Skeletal muscle cell (primary cell): Measurements from ENCODE around the gene RSAD2.
A peak's percentile ranks its signal among the peaks of the same experiment; 100 is the strongest.
"Not testable (repeated sequence)": the region's sequence is repeated elsewhere in the genome, so short reads cannot be mapped to it uniquely, and the experiment has no call there.

Experiments used
- DNase-seq: peaks from one replicate; pipeline ENCODE4 v3.0.0-alpha.2; 2010; ENCODE audit warnings: low read depth
- H3K4me3 ChIP-seq: 2 replicates; pipeline ENCODE4 v1.5.1; 2011; ENCODE audit warnings: low read depth, mild to moderate bottlenecking, control low read depth, low read length, moderate library complexity

The RSAD2 gene

GRCh38 chr2:6877402-6878304 lies at the start of gene RSAD2:
Gene RSAD2, plus strand, starts transcription at chr2:6877777. Its CDS starts 24 bp downstream, at chr2:6877801.
- H3K4me3 ChIP-seq = peak within 1 kb of the TSS; percentile 17
- no peak for DNase-seq

DNA sequence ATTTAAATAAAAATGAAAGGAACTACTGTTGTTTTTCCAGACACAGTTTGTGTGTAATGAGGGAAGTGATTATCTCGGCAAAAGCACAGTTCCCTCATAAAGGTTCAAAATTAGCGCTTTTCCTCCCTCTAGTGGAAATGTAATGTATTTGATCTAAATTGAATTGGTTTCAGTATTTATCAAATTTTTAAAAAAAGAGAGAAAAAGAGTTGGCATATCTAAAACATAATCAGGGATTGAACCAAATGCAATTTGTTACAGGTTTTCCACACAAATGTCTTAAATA lies 49.3 kb upstream of the RSAD2 start:
- no peak overlapping the region for H3K4me3 ChIP-seq
- DNase-seq = no peak

GRCh38 chr2:6831229-6831628 lies 46.3 kb upstream of the RSAD2 start:
- H3K4me3 ChIP-seq = no peak overlapping the region
- DNase-seq = no peak

DNA sequence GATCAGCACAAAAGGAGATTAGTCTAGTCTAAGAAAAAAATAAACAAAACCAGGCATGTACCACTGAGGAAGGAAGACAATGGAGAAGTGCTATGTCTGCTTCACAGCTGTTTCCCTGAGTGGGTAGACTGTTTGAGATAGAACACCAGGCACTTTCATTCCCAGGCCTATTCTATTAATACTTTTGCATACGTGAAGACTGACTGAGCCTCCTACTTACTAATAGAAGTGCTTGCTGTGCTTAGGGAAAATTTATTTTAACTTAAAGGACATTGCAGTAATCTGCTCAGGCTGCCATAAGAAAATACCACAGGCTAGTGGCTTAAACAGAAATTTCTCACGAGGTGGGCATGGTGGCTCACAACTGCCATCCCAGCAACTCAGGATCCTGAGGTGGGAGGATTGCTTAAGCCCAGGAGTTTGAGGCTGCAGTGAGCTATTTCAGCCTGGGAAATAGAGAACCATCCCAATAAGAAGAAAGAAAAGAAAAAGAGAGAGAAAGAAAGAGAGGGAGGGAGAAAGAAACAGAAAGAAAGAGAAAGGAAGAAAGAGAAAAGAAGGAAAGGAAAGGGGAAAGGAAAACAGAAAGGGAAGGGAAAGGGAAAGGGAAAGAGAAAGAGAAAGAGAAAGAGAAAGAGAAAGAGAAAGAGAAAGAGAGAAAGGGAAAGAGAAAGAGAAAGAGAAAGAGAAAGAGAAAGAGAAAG lies 44.8 kb upstream of the RSAD2 start:
- H3K4me3 ChIP-seq = no peak overlapping the region
- DNase-seq = no peak

GRCh38 chr2:6833300-6833604 lies 44.3 kb upstream of the RSAD2 start:
- no peak overlapping the region for H3K4me3 ChIP-seq
- no peak for DNase-seq

- no peak overlapping the region for H3K4me3 ChIP-seq
- DNase-seq = no peak
Observed at GRCh38 chr2:6834163-6834562, 43.4 kb upstream of the RSAD2 start.

DNA sequence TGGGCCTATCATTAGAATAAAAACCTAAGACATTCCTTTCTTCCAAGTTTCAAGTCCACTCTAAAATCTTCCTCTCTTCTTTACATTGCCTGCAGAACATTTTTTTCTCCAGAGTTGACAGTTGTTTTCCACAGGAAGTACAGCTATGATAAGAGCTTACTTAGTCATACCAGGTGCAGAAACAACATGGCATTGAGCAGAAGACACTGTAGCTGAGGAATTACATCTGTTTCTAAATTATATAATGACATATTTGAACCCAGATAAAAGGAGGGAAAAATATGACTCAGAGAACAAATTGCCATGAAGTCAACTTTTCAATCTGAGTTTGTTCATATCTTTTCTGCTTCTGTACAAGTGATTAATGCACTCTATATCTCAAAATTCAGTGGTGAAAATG lies 42.1 kb upstream of the RSAD2 start:
- H3K4me3 ChIP-seq = no peak overlapping the region
- no peak for DNase-seq

DNA sequence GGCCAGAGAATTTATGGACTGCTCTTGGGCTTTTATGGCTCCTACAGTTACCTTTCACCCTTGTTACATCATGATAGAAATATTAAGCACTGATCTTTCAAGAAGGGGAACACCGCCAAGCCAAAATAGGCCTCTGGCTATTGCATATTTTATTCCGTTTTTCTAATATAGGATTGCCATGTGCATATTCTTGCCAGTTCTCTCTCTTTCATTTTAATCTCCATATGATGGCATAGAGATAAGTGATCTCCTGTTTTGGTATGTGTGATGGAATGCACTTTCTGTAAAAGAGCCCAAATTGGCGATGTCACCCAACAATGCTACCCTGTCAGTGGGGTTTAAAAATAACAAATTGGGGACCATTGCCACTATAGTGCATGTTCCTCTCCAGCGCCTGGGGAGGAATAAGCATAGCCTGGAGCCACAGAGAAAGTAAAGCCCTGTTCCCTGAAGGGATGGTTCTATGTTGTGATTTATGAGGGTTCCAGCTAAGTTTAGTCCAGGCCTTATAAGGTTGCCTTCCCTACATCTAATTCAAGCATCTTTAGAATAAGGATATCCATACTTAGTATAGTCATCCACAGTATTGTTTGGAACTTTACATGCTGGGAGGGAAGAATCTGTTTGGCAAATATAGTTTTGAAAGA lies 38.8 kb upstream of the RSAD2 start:
- no peak overlapping the region for H3K4me3 ChIP-seq
- DNase-seq = no peak

- DNase-seq = no peak
- H3K4me3 ChIP-seq = no peak overlapping the region
Observed at GRCh38 chr2:6841537-6842287, 35.9 kb upstream of the RSAD2 start.

GRCh38 chr2:6845312-6845711 lies 32.3 kb upstream of the RSAD2 start:
- no peak overlapping the region for H3K4me3 ChIP-seq
- DNase-seq = no peak

DNA sequence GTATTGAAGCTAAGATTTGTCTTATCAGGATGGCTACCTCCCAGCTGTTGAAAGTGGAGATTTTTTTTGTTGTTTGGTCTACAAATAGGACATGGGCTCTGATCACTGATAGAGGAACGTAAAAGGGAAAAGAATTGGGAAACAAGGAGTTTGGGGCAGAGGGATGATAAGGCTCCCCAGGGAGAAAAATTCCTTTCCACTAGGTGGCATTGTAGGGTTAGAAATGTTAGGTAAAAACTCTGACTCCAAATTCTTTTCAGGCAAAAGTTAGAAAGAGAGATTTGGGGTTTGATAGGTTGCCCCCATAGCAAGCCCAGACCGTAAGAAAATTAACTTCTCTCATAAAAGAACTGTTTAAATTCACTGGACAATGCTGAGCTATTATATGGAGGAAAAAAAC lies 31.7 kb upstream of the RSAD2 start:
- H3K4me3 ChIP-seq = no peak overlapping the region
- no peak for DNase-seq

GRCh38 chr2:6846540-6846939 lies 31.0 kb upstream of the RSAD2 start:
- H3K4me3 ChIP-seq = no peak overlapping the region
- DNase-seq = no peak

DNA sequence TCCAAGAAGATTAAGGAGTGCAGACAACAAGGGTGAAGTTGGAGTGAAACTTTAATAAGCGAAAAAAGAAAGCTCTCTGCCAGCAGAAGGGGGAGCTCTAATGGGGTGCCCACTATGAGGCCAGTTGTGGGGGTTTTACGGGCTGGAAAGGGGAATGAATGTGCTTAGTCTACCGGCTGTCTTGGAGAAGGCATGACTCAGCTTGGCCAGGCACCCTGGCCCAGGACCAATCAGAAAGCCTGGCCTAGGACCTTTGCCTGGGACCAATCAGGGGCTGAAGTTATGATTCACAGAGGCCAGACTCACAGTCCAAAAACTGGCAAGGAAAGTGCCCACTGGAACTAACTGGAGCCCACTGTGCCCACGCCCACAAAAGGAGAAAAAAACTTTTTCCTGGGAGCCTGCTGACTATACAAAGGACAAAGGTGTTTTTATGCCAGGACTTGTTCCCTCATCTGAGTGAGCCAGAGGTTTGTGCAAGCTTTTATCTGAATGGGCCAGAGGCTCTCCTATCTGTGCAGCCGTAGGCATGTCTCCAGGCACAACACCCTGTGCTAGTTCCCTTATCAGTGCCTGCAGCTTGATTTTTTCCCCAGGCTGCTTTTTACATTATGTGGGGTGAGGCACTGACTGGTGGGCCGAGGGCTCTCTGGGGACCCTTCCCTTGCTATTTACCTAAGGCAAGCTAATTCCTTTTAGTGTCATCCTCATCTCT lies 30.5 kb upstream of the RSAD2 start:
- DNase-seq = no peak
- H3K4me3 ChIP-seq = no peak overlapping the region

DNA sequence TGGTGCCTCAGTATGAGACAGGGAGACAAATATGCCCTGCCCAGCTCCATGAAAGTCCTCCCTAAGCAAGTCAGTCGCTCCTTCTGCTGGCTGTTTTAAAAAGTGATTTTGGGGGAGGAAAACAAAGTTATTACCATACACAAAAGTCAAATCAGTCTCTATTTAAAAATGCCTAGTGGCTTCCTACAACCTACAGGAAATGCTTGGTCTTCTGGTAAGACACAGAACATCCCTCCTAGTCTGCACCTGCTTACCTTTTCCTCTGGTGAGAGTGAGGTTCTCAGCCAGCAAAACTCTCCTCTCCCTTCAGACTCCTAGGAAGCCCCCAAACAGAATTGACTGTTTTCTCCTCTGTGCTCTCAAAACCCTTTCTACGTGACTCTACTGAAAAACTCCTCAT lies 25.4 kb upstream of the RSAD2 start:
- no peak overlapping the region for H3K4me3 ChIP-seq
- no peak for DNase-seq

DNA sequence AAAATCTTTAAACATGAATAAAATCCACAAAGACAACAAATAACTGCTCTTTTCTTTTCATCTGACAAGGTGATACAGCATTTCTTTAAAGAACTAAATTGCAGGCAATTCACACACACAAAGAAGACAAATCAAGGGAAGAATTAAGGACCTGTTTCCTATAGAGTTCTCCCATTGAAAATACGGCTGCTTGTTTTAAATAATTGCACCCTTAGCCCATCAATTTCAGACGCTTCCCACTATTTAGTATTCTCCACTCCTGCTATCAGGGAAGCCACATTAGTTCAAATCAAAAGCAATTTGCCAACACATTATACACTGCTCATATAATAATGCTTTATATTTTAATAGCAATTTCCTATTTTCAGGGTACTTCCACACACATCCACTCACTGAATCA lies 23.2 kb upstream of the RSAD2 start:
- H3K4me3 ChIP-seq = no peak overlapping the region
- no peak for DNase-seq

- no peak for DNase-seq
- H3K4me3 ChIP-seq = no peak overlapping the region
Observed at GRCh38 chr2:6855860-6856547, 21.6 kb upstream of the RSAD2 start.

GRCh38 chr2:6856548-6856920 lies 21.0 kb upstream of the RSAD2 start:
- DNase-seq = no peak
- no peak overlapping the region for H3K4me3 ChIP-seq

DNA sequence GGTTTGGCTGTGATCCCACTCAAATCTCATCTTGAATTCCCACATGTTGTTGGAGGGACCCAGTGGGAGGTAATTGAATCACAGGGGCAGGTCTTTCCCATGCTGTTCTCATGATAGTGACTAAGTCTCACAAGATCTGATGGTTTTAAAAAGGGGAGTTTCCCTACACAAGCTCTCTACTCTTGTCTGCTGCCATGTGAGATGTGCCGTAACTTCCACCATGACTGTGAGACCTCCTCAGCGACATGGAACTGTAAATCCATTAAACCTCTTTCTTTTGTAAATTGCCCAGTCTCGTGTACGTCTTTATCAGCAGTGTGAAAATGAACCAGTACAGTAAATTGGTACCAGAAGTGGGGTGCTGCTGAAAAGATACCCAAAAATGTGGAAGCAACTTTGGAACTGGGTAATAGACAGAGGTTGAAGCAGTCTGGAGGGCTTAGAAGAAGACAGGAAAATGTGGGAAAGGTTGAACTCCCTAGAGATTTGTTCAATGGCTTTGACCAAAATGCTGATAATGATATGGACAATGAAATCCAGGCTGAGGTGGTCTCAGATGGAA lies 19.0 kb upstream of the RSAD2 start:
- H3K4me3 ChIP-seq, DNase-seq: not testable (repeated sequence)

- no peak overlapping the region for H3K4me3 ChIP-seq
- DNase-seq = no peak
Observed at GRCh38 chr2:6860296-6860695, 17.3 kb upstream of the RSAD2 start.
